ENCODE data around the gene FBRSL1. TPM values are rescaled to one million over a fixed set of nuclear protein-coding genes. Genes with fewer than 3 reads are reported as not detected.
A peak's percentile ranks its signal among the peaks of the same experiment; 100 is the strongest.

The FBRSL1 gene
- total RNA-seq, 8 experiments from 2014 or later = 7.1 to 31.6 (median 11.1) TPM

DNA sequence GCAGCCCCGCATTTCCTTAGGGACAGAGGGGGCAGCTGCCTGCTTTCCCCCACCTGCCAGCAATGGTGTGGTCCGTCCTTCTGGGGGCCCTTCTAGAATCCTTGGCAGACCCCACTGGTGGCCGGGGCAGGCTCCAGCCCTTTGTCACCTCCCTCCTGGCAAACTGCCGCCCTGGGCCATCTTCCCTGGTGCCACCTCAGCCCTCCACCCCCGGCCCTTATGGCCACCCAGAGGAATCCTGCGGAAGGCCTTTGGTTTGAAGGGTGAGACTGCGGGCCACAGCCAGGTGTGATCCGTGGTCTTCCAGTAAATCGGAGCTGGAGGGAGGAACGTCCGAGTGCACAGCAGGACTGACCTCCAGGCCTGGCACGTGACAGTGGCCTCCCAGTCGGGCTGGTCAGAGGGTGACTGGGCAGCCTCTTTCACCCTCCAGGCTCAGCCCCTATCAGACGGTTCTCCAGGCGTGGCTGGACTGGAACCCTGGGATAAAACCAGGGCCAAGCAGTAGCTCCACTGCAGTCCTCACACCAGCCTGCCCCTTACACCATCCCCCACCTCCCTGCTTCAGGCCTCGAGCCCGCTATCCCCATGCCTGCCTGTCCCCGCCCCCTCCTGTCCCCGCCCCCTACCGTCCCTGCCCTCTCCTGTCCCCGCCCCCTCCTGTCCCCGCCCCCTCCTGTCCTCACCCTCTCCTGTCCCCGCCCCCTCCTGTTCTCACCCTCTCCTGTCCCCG is 12.4 kb downstream of the FBRSL1 start:
- Histone ChIP-seq H3K27ac (peak overlapping the region; percentile 50 to 68), H3K4me1 (replicated peaks in 1 of 2) (peaks cover 57 to 66% of the 10 kb centered on the region in 2 donors), H3K4me3 (no peak overlapping the region)
- WGBS, 10 experiments = 0 to 100% (median 90%) methylated on average over 1 to 3 of the region's 24 CpGs; no CpG with 5 or more reads in 6 of the 10 experiments
- ATAC-seq (replicated peaks in 6 of 8) = peak in 4 of 8 experiments; percentile 5 to 16 (median 10)
- in situ Hi-C loops (cut with MboI; ENCODE audit: low pct_unique_long_range_greater_than_20kb in 2 of 9, low sequenced_read_pairs in 9 of 9, unreplicated experiment in 9 of 9) = no loop called here

DNA sequence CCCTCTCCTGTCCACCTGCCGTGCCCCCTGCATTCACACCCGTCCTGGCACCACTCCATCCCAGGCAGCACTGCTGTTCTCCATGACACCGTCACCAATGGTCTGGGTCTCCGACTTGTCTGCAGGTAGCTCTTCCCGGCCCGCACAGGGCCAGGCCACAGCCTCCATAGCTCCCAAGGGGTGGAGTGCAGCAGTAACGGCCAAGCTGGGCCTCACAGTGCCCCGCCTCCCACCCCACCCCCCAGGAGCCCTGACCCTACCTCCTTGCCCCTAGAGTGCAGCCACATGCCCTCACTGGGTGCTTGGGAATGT is 12.9 kb downstream of the FBRSL1 start:
- H3K4me1 ChIP-seq (replicated peaks in 1 of 2) = peaks cover 57 to 66% of the 10 kb centered on the region in 2 donors
- WGBS, 10 experiments = no CpG with 5 or more reads among the region's 8 CpGs
- in situ Hi-C loops (cut with MboI; ENCODE audit: low pct_unique_long_range_greater_than_20kb in 2 of 9, low sequenced_read_pairs in 9 of 9, unreplicated experiment in 9 of 9) = no loop called here
- no peak overlapping the region for H3K4me3 ChIP-seq
- H3K27ac ChIP-seq = no peak overlapping the region
- ATAC-seq (replicated peaks in 6 of 8) = peak in 2 of 8 experiments; percentile 0

DNA sequence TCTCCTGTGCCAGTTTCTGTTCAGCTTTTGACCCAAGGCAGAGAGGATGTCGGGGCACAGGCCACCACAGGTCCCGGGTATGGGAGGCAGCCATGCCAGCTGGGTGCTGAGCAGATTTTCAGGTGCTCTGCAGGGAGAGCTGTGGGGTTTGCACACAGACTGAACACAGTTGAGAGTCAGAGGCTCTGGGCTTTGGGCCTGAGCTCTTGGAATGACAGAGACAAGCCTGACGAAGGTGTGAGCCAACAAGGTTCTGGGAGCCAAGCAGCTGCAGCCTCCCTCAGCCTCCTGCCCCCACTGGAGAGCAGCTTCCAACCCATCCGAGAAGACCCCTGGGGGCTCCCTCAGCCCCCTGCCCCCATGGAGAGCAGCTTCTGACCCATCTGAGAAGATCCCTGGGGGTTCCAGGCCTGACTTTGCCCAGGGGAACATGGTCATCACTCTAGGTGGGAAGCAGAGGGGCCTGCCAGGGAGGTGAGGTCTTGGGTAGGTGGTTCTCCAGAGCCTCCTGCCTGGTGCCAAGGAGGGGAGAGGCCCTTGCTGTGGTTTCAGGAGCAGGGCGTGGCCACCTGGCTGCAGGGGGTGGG is 13.8 kb downstream of the FBRSL1 start:
- H3K4me3 ChIP-seq = no peak overlapping the region
- in situ Hi-C loops (cut with MboI; ENCODE audit: low pct_unique_long_range_greater_than_20kb in 2 of 9, low sequenced_read_pairs in 9 of 9, unreplicated experiment in 9 of 9) = no loop called here
- H3K4me1 ChIP-seq (replicated peaks in 1 of 2) = peaks cover 53 to 60% of the 10 kb centered on the region in 2 donors
- ATAC-seq (replicated peaks in 6 of 8) = no peak
- 33 to 100% (median 100%) methylated on average over 1 of the region's 5 CpGs; no CpG with 5 or more reads in 7 of the 10 experiments for WGBS, 10 experiments
- H3K27ac ChIP-seq = no peak overlapping the region

DNA sequence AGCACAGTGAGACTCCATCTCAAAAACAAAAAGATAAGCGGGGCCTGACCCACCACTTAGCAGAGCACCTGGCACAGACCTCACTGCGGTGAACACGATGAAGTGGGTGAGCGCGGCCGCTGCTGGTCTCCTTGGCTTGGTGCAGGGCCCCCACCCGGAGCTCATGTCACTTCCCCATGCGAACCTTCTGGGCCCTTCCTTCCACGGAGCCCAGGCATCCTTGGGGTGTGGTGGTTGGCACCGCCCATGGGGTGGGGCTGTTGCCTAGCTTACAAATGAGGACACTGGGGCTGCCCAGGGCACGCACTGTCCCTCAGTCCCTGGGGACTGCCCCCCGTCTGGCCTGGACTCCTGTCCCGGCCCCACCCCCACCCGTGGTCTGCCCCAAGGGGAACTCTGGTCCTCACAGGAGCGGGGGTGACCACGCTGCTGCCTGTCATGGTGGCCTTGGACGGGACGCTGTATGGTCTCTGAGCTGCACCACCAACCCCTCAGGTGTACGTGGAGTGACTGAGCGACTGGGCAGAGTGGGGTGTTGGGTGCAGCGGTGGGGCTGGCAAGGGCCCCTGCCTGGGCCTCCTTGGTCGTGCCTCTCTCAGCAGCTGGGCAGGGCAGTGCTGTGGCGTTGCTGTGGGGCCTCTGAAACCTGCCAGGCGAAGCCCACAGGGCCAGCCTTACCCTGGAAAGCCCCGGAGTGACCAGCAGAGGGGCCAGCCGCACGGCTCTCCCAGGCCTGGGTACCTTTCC is 15.3 kb downstream of the FBRSL1 start:
- ATAC-seq (replicated peaks in 6 of 8) = no peak
- WGBS, 10 experiments = 80 to 100% (median 93%) methylated on average over 1 to 6 of the region's 27 CpGs; no CpG with 5 or more reads in 5 of the 10 experiments
- Histone ChIP-seq H3K27ac (peak overlapping the region; percentile 67 to 74), H3K4me3 (no peak overlapping the region), H3K4me1 (replicated peaks in 1 of 2) (peaks cover 55 to 56% of the 10 kb centered on the region in 2 donors)
- in situ Hi-C loops (cut with MboI; ENCODE audit: low pct_unique_long_range_greater_than_20kb in 2 of 9, low sequenced_read_pairs in 9 of 9, unreplicated experiment in 9 of 9) = no loop called here

DNA sequence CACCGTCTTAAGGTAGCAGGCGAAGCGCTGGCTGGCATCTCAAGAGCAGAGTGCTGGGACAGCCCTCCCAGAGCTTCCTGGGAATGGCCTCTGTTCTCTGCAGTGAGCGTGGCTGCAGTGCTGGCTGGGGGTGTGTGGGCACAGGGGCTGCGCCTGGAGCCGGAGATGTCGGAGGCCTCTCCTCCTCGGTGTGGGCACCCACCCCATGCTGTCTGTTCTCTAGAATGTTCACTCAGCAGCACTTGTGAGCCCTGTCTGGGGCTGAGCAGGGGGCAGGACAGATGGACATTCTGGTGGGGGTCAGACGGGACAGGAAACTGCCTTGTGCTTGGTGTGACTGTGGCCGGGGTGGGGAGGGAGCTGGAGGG is 15.9 kb downstream of the FBRSL1 start:
- ATAC-seq (replicated peaks in 6 of 8) = no peak
- H3K4me1 ChIP-seq (replicated peaks in 1 of 2) = peaks cover 52 to 60% of the 10 kb centered on the region in 2 donors
- in situ Hi-C loops (cut with MboI; ENCODE audit: low pct_unique_long_range_greater_than_20kb in 2 of 9, low sequenced_read_pairs in 9 of 9, unreplicated experiment in 9 of 9) = no loop called here
- peak overlapping the region; percentile 67 to 74 for H3K27ac ChIP-seq
- WGBS, 10 experiments = 80 to 100% (median 82%) methylated on average over 1 to 7 of the region's 10 CpGs; no CpG with 5 or more reads in 7 of the 10 experiments
- no peak overlapping the region for H3K4me3 ChIP-seq

DNA sequence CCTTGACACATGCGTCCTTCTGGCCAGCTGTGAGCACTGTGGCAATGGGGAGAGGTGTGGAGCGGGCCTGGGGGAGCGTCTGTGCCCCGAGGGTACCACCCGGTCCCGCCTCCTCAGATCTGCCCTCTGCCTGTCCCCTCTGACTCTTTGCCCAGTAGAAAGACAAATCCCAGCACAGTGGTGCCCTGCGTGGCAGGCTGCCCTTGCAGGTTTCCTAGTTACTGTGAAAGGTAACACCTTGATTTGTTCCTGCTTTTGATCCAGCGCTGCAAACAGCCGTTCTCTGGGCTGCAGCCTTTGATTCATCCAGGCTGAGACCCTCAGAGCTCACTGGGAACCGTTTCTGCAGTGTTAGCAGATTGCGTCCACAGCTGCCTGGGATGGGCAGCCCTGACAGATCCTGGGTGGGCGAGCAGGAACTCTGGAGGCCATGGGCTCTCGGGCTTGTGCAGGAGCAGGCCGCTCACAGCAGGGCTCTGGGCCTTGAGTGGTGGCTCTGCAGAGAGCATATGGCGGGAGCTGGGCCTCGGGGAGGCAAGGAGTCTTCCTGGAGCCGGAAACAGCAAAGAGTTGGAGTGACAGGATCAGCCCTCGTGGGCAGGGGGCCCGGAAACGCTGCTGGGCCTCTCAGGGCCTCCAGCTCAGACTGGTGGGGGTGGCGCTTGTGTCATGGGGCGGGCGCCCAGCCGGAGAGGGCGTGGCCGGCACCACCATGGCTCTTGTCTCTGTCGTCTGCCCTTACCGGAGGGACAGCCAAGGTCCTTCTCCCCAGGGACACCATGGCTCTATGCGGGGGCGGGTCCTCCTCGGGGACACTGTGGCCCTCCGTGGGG is 16.6 kb downstream of the FBRSL1 start:
- peaks cover 51 to 60% of the 10 kb centered on the region in 2 donors for H3K4me1 ChIP-seq (replicated peaks in 1 of 2)
- H3K4me3 ChIP-seq = peak overlapping the region in 1 of 5 donors; percentile 11
- ATAC-seq (replicated peaks in 6 of 8) = peak; percentile 68 to 92 (median 88)
- 31 to 100% (median 59%) methylated on average over 1 to 5 of the region's 32 CpGs; no CpG with 5 or more reads in 5 of the 10 experiments for WGBS, 10 experiments
- peak overlapping the region; percentile 67 to 74 for H3K27ac ChIP-seq
- in situ Hi-C loops (cut with MboI; ENCODE audit: low pct_unique_long_range_greater_than_20kb in 2 of 9, low sequenced_read_pairs in 9 of 9, unreplicated experiment in 9 of 9) = no loop called here

DNA sequence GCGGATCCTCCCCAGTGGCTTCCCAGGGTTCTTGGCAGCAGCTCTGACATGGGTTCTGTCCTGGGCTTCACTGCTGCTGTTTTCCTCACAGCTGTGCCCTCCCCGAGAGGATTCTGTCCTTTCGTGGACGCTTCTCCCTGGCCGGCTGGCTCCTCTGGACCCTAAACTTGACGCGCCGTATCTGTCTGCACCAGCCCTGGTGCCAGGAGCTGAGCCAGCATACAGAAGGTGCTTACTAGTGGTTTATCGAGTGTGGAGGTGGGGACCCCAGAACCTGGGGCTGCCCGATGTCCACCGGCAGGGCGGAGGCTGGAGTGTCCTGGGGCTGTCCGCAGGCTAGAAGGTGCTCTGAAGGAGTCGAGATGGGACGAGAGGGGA is 17.2 kb downstream of the FBRSL1 start:
- Histone ChIP-seq H3K27ac (peak overlapping the region; percentile 67 to 74), H3K4me1 (replicated peaks in 1 of 2) (peaks cover 50 to 60% of the 10 kb centered on the region in 2 donors), H3K4me3 (peak overlapping the region in 1 of 5 donors; percentile 6)
- in situ Hi-C loops (cut with MboI; ENCODE audit: low pct_unique_long_range_greater_than_20kb in 2 of 9, low sequenced_read_pairs in 9 of 9, unreplicated experiment in 9 of 9) = no loop called here
- WGBS, 10 experiments = 90 to 100% methylated on average over 1 to 4 of the region's 15 CpGs; no CpG with 5 or more reads in 8 of the 10 experiments
- ATAC-seq (replicated peaks in 6 of 8) = peak in 2 of 8 experiments; percentile 15 to 37

DNA sequence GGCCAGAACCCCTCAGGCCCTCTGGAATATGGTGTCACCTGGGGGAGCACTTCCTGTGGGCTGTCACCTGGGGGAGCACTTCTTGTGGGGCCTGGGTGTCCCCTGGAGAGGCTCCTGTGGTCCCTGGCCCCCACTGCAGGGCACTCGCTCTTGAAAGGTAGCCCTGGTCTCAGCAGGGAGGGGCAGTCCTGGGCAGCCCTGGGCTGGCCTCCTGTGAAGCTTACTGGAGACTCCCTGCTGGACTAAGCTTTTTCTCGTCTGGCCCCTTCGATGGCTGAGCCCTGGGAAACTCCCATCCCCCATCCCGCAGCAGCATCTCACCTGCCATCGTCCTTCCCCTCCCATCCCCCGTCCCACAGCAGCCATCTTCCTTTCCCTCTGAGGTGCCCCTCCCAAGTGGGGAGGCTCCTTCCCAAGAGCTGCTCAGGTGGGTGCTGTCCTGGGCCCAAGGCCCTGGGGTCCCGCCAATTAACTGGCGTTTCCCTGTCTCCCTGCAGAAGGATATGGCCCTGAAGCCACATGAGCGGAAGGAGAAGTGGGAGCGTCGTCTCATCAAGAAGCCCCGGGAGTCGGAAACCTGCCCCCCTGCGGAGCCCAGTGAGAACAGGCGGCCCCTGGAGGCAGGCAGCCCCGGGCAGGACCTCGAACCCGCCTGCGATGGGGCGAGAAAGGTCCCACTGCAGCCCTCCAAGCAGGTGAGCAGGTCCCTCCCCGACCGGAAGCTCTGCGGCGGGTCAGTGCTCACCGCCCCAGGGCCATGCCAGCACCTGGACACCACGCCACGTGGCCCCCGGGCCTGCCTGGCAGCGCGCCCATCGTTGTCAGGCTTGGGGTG is 17.9 kb downstream of the FBRSL1 start:
- WGBS, 10 experiments = 80 to 100% (median 87%) methylated on average over 1 to 8 of the region's 31 CpGs; no CpG with 5 or more reads in 6 of the 10 experiments
- Histone ChIP-seq H3K27ac (peak overlapping the region; percentile 67 to 74), H3K4me1 (replicated peaks in 1 of 2) (peaks cover 52 to 62% of the 10 kb centered on the region in 2 donors), H3K4me3 (no peak overlapping the region)
- in situ Hi-C loops (cut with MboI; ENCODE audit: low pct_unique_long_range_greater_than_20kb in 2 of 9, low sequenced_read_pairs in 9 of 9, unreplicated experiment in 9 of 9) = no loop called here
- ATAC-seq (replicated peaks in 6 of 8) = no peak

DNA sequence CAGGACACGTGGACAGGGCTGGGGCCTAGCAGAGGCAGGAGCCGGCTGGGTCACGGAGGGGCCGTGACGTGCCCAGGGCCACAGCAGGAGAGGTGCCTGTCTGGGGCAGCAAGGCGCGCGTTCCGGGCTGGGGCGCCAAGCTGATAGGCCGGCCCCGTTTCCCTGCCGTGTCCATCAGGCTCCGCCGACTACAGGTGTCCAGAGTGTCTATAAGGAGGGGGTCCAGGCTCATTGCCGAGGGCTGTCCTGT is 18.5 kb downstream of the FBRSL1 start:
- Histone ChIP-seq H3K4me3 (no peak overlapping the region), H3K4me1 (replicated peaks in 1 of 2) (peaks cover 53 to 62% of the 10 kb centered on the region in 2 donors), H3K27ac (no peak overlapping the region)
- no CpG with 5 or more reads among the region's 16 CpGs for WGBS, 10 experiments
- in situ Hi-C loops (cut with MboI; ENCODE audit: low pct_unique_long_range_greater_than_20kb in 2 of 9, low sequenced_read_pairs in 9 of 9, unreplicated experiment in 9 of 9) = no loop called here
- ATAC-seq (replicated peaks in 6 of 8) = no peak

DNA sequence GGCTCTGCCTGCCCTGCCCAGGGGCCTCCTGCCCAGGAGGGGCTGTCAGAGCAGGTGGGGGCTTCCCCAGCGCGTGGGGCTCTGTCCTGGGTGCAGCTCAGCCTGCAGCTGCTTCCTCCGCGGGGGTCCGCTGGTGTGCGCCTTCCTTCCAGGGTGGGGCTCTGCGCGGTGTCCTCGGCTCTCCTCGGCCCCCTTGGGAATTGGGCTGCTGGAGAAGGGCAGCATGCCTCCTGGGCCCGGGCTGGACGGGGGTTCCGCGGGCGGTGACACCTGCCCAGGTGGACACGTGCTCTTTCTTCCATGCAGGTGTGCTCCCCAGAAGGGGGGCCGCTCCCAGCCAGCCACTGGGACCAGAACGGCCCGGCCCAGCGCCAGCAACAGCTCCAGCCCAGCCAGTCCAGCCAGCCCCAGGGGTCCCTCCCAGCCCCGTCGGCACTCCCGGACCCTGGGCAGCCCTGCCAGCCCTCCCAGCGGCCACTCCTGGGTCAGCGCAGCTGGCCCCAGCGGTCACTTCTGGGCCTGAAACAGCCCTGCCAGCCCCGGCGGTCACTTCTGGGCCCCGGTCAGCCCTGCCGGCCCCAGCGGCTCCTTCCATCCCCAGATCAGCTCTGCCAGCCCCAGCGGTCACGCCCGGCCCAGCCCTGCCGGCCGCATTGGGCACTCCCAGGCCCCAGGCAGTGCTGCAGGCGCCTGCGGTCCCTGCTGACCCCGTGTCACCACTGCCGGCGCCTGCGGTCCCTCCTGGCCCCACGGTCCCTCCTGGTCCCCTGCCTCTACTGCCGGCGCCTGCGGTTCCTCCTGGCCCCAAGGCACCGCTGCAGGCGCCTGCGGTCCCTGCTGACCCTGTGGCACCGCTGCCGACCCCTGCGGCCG is 19.1 kb downstream of the FBRSL1 start:
- in situ Hi-C loops (cut with MboI; ENCODE audit: low pct_unique_long_range_greater_than_20kb in 2 of 9, low sequenced_read_pairs in 9 of 9, unreplicated experiment in 9 of 9) = no loop called here
- H3K27ac ChIP-seq = no peak overlapping the region
- H3K4me1 ChIP-seq (replicated peaks in 1 of 2) = peaks cover 59 to 62% of the 10 kb centered on the region in 2 donors
- ATAC-seq (replicated peaks in 6 of 8) = no peak
- 94% methylated on average over 7 of the region's 53 CpGs; no CpG with 5 or more reads in 9 of the 10 experiments for WGBS, 10 experiments
- H3K4me3 ChIP-seq = no peak overlapping the region

DNA sequence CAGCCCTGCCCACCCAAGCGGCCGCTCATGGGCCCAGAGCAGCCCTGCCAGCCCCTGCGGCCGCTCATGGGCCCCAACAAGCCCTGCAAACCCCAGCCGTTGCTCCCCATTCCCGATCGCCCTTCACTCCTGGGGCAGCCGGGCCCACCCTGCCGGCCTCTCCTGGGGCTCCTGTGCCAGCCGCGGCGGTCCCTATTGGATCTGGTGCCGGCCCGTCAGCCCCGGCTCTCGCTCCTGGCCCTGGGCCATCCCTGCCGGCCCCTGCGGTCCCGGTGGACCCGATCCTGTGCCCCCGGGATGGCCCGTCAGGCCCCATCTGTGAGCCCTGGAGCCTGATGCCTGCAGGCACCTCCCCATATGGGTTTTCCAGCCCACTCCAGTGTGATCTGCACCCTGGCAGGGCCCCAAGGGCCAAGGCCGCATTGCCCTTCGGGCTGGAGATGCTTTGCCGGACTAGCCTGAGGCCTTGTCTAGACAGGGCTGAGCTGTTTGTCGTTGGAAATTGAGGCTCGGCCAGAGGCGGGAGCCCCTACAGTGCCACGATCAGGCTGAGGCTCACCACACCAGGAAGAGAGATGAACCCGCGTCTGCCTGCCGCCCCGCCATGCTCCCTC is 20.3 kb downstream of the FBRSL1 start:
- in situ Hi-C loops (cut with MboI; ENCODE audit: low pct_unique_long_range_greater_than_20kb in 2 of 9, low sequenced_read_pairs in 9 of 9, unreplicated experiment in 9 of 9) = no loop called here
- H3K4me3 ChIP-seq = no peak overlapping the region
- 89 to 100% (median 91%) methylated on average over 3 to 13 of the region's 33 CpGs; no CpG with 5 or more reads in 6 of the 10 experiments for WGBS, 10 experiments
- ATAC-seq (replicated peaks in 6 of 8) = no peak
- H3K27ac ChIP-seq = peak overlapping the region; percentile 31 to 59
- H3K4me1 ChIP-seq (replicated peaks in 1 of 2) = peaks cover 59 to 60% of the 10 kb centered on the region in 2 donors

Data from motor neuron (in vitro differentiated cells).